Cardiac fibroblast (primary cell): Measurements from ENCODE around the gene SETD2.

Source experiments
- DNase-seq, 2 donors: peaks; one replicate each; pipeline versions ENCODE4 v3.0.0 to v3.0.0-alpha.2; 2010; ENCODE audit warnings: low read depth in 2 of 2
- H3K4me3 ChIP-seq, 2 donors: replicated peaks in 1 of 2; 1 replicate in 1 of 2; 2 replicates in 1 of 2; pipeline ENCODE4 v1.5.1; 2011; ENCODE audit warnings: low read depth in 2 of 2, low read length in 2 of 2, mild to moderate bottlenecking in 2 of 2, moderate library complexity in 1 of 2
- TF ChIP-seq, protein P1 (sequence below): IDR thresholded peaks from one replicate; pipeline ENCODE4 v1.5.1; 2011; ENCODE audit warnings: low read depth, mild to moderate bottlenecking, low read length, inconsistent platforms

SETD2 gene

DNA sequence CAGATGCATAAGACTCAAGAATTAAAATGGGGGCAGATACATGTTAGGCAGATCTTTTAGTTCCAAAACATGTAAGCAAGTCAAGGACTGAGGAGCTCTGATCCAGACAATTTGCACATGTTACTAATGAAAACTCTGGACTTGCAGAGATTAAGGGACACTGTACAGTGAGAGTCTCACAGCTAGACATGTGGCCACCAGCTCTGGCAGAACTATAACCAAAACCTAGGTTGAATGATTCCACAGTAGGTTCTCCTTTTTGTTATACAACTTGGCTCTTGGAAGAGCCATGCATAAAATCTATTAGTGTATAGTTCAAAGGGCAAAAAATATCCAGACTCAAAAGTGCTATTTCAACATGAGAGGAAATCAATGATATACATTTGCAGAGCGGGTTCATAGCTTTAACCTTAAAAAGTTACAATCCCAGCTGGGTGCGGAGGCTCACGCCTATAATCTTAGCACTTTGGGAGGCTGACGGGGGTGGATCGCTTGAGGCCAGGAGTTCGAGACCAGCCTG is 61.8 kb downstream of the SETD2 start:
- TF ChIP-seq, protein P1, sequence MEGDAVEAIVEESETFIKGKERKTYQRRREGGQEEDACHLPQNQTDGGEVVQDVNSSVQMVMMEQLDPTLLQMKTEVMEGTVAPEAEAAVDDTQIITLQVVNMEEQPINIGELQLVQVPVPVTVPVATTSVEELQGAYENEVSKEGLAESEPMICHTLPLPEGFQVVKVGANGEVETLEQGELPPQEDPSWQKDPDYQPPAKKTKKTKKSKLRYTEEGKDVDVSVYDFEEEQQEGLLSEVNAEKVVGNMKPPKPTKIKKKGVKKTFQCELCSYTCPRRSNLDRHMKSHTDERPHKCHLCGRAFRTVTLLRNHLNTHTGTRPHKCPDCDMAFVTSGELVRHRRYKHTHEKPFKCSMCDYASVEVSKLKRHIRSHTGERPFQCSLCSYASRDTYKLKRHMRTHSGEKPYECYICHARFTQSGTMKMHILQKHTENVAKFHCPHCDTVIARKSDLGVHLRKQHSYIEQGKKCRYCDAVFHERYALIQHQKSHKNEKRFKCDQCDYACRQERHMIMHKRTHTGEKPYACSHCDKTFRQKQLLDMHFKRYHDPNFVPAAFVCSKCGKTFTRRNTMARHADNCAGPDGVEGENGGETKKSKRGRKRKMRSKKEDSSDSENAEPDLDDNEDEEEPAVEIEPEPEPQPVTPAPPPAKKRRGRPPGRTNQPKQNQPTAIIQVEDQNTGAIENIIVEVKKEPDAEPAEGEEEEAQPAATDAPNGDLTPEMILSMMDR = no peak
- no peak for DNase-seq
- no peak overlapping the region for H3K4me3 ChIP-seq

DNA sequence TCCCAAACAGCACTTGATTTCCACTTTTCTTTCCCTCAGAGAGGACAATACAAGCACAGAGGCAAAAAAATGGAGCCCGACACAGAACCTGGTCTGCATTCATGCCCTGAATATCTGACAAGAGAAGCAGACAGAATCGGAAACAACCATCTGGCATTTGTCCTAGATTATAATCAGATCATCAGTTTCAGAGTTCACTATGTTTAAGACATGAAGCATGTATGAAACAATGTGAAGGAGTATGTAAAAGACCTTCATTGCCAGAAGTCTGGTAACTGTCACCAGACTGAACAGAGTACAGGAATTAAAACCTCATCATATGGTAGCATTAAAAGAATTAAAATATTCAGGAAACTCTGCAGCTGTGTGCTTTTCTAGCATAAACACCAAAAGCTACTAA is 65.0 kb downstream of the SETD2 start:
- DNase-seq = no peak

DNA sequence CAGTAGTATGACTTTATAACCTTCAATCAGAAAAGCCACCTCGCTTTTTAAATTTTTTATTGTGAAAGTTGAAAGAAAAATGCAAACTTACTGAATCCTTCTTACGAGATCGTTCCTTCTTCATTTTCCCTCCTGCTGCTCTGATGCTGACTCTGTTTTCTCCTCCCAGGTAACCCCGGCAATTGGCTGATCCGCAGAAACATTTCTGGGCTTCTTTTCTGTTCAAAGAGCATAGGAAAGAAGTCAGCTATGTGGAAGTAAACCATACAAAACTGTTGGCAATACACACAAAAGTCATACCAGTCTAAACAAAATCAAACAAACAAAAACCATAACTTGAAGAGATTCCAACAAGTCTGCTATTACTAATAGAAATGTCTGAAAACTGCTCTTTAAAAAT is 66.0 kb downstream of the SETD2 start:
- TF ChIP-seq, protein P1 = no peak
- H3K4me3 ChIP-seq = no peak overlapping the region
- DNase-seq = no peak

More for the DNA sequence above, 65.0 kb downstream of the SETD2 start:
- no peak overlapping the region for H3K4me3 ChIP-seq
- TF ChIP-seq, protein P1 = no peak

DNA sequence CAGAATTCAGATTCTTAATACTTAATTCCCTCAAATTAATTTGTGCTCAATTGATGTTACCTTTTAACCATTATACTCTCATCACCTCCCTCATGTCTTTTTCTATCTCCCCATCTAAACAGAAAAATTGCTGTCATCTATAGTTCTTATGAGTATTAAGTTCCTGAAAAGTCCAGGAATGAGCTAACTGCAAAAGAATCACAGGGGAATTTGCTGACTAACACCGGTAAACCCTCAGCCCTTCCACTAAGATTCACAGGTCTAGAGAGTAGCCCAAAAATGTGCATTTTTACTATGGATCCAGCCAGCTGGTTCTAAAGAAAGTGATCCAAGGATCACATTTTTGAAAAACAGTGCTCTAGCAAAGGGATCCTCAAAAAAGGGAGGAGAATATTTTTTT is 67.0 kb downstream of the SETD2 start:
- DNase-seq = peak; percentile 32 to 78
- no peak overlapping the region for H3K4me3 ChIP-seq
- TF ChIP-seq, protein P1 = no peak

DNA sequence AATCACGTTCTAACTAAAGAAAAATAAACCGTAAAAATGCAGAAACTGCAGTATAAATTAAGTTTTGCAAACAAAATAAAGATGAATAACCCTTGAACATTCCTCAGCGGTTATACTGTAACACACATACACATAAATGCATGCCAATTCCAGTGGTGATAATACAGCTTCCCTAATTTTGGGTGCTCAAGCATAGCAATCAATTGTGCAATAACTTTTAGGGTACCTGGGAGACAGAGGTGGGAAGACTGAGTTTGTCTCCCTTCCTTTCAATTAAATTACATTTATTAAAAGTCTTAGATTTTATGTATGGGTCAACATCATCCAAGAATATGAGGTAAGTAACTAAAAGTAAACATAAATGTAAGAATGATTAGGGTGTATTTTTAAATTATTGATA is 71.8 kb downstream of the SETD2 start:
- TF ChIP-seq, protein P1 = no peak

DNA sequence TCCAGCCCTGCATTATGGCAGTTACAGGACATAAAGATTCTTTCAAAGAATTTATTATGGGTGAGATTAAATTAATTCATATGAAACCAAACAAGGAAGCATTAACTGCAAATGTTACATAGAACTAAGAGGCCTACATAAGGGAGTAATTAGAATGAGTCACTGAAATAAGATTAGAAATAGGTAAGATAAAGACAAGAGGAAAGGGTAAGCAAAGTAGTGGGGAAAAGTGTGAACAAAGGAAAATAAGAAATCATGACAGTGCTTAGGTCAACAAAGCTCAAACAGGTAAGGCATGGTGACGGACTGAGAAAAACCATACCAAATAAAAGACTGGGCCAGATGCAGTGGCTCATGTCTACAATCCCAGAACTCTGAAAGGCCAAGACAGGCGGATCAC is 74.3 kb downstream of the SETD2 start:
- no peak overlapping the region for H3K4me3 ChIP-seq
- DNase-seq = no peak
- TF ChIP-seq, protein P1 = no peak

More for the DNA sequence above, 71.8 kb downstream of the SETD2 start:
- no peak for DNase-seq
- no peak overlapping the region for H3K4me3 ChIP-seq

DNA sequence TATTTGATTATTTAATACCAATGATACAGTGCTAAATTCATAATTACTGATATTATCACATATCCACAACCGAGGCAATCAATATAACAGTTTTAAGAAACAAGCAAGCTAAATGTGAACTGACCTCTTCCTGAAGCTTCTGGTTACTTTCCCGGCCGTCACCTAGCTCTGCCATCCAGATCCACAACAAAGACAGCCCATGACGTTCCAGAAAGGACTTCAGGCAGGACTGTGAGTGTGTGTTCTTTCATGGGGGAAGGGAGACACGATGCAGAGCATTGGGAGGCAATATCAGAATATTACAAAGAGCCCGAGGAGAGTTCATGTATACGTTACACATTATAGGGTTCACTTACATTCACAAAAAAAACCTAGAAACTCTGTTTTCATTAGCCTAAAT is 77.8 kb downstream of the SETD2 start:
- DNase-seq = no peak
- no peak overlapping the region for H3K4me3 ChIP-seq
- TF ChIP-seq, protein P1 = no peak
